Activated B cell treated with CpG ODN at 0.5 μM for 24 hours (primary cell): ENCODE results near the gene PLEKHG3. TPM values are rescaled to one million over a fixed set of nuclear protein-coding genes. Genes with fewer than 3 reads are reported as not detected.

ENCODE experiments used
- ATAC-seq: fragments of 200-7000 bp; cut with Tn5 transposase; one replicate; pipeline ENCODE4 v1.10.0; 2021; ENCODE audit warnings: low read depth, mild to moderate bottlenecking, moderate library complexity
- CTCF ChIA-PET: fragments of 350-600 bp; sonication (Branson Sonifier 250); formaldehyde crosslinking; loops from one replicate; lab custom pipeline; 2021; ENCODE audit warnings: antibody characterized with exemption; lab: Charles Lee
- POLR2A ChIA-PET: fragments of 350-600 bp; sonication (Branson Sonifier 250); formaldehyde crosslinking; loops from one replicate; lab custom pipeline; 2021; ENCODE audit warnings: antibody characterized with exemption; lab: Charles Lee
- DNase-seq: peaks from one replicate; pipeline ENCODE4 v3.0.0; 2022
- H3K27ac Mint-ChIP-seq: one replicate; pipeline ENCODE4 v1.8.0; 2020; ENCODE audit warnings: mixed read lengths
- H3K27me3 Mint-ChIP-seq: one replicate; pipeline ENCODE4 v1.8.0; 2021; ENCODE audit warnings: mixed read lengths
- H3K36me3 Mint-ChIP-seq: one replicate; pipeline ENCODE4 v1.8.0; 2021; ENCODE audit warnings: low read depth, mixed read lengths
- H3K4me1 Mint-ChIP-seq: one replicate; pipeline ENCODE4 v1.8.0; 2021; ENCODE audit warnings: mixed read lengths
- H3K4me3 Mint-ChIP-seq: one replicate; pipeline ENCODE4 v1.8.0; 2020; ENCODE audit warnings: mild to moderate bottlenecking, mixed read lengths
- H3K9me3 Mint-ChIP-seq: one replicate; pipeline ENCODE4 v1.8.0; 2020; ENCODE audit warnings: mixed read lengths
- CTCF ChIP-seq: fragments of 200-600 bp; IDR thresholded peaks from one replicate; pipeline ENCODE4 v1.8.0; 2022; ENCODE audit warnings: antibody characterized with exemption, mild to moderate bottlenecking
- intact Hi-C: fragments of 100-400 bp; cut with micrococcal nuclease; formaldehyde crosslinking; loops from one replicate; pipeline ENCODE4 v1.15.1; 2024
- total RNA-seq: library from RNA; stranded (reverse); gene quantifications from 2 replicates; pipeline ENCODE4 v1.2.3, GENCODE V29; 2022

PLEKHG3 gene
- total RNA-seq, 1 donor from 2014 or later = 0.07 TPM

DNA sequence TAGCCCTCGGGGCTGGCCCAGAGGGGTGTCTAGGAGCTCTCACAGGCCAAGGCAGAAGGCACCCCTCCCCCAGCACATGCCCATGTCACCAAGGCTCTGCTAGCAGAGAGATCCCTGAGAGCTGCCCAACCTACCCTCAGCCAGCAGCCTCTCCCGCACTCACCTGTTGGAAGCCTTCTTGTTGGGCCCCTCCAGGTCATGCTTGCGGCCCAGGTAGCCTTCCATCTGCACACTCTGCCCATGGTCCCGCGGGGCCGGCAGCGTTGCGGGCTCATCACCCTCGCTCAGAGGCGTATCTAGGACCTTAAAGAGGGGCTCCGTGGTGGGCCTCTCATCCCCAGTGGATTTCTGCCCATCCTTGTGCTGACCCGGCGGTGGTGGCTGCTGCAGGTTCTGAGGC is 49.1 kb downstream of the PLEKHG3 start:
- TF ChIP-seq CTCF = no peak
- no peak for DNase-seq
- H3K4me3 Mint-ChIP-seq = no peak overlapping the region
- intact Hi-C loops = no loop called here
- H3K9me3 Mint-ChIP-seq = no peaks in the 10 kb centered on the region
- H3K4me1 Mint-ChIP-seq = no peaks in the 10 kb centered on the region
- CTCF ChIA-PET = no interaction called here
- H3K27ac Mint-ChIP-seq = no peak overlapping the region
- no peaks in the 10 kb centered on the region for H3K36me3 Mint-ChIP-seq
- no peak for ATAC-seq
- H3K27me3 Mint-ChIP-seq = peaks cover 18% of the 10 kb centered on the region
- POLR2A ChIA-PET = no interaction called here

- intact Hi-C loops = no loop called here
- no peak for TF ChIP-seq CTCF
- H3K27ac Mint-ChIP-seq = no peak overlapping the region
- H3K4me3 Mint-ChIP-seq = no peak overlapping the region
- POLR2A ChIA-PET = no interaction called here
- CTCF ChIA-PET = no interaction called here
- no peak for DNase-seq
- H3K36me3 Mint-ChIP-seq = no peaks in the 10 kb centered on the region
- no peaks in the 10 kb centered on the region for H3K9me3 Mint-ChIP-seq
- no peak for ATAC-seq
- peaks cover 19% of the 10 kb centered on the region for H3K27me3 Mint-ChIP-seq
- no peaks in the 10 kb centered on the region for H3K4me1 Mint-ChIP-seq
These were observed 49.8 kb downstream of the PLEKHG3 start for GRCh38 chr14:64753999-64754398.

DNA sequence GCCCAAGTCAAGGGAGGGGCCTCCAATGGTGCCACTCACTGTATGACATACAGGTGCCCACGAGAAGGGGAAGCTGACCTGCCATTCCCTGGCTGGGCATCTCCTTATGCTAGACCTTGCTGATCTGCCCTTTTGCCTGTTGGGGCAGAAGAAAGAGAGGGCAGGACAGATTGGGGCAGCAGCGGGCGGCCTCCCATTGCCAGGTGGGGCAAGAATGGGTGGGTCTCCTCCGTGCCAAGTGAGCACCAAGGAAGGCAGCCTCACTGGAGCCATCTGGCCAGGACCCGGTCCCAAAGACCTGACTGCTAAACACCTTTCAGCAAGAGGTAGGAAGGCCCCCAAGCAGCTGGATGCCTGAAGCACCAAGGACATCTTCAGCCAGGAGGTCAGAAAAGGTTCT is 50.5 kb downstream of the PLEKHG3 start:
- intact Hi-C loops = no loop called here
- no peaks in the 10 kb centered on the region for H3K36me3 Mint-ChIP-seq
- CTCF ChIA-PET = no interaction called here

DNA sequence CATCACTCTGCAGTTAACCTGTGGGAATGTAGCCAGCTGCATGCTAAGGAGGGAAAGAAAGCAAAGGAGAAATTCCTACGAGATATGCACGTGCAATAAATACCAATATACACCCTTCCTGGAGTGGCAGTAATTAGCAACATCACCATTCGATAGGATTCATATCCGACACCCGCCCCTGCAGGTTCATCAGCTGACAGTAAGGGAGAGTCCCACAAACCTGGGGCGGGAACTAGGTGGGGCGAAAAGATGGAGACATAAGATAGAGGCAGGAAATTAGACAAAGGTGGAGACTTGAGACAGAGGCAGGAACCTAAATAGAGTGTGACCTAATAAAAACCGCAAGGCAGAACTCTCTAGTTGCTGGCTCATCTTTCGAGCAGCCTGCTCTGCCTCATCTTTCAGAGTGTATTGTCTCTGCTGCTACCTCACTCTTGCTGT is 51.6 kb downstream of the PLEKHG3 start:
- peaks cover 24% of the 10 kb centered on the region for H3K27me3 Mint-ChIP-seq
- DNase-seq (no peak), ATAC-seq (no peak)
- H3K4me3 Mint-ChIP-seq = no peak overlapping the region
- intact Hi-C loops = no loop called here
- no peak overlapping the region for H3K27ac Mint-ChIP-seq
- H3K4me1 Mint-ChIP-seq = no peaks in the 10 kb centered on the region
- CTCF ChIA-PET = no interaction called here
- no peaks in the 10 kb centered on the region for H3K36me3 Mint-ChIP-seq
- no peak for TF ChIP-seq CTCF
- no peaks in the 10 kb centered on the region for H3K9me3 Mint-ChIP-seq
- POLR2A ChIA-PET = no interaction called here

More for the DNA sequence above, 50.5 kb downstream of the PLEKHG3 start:
- no peak for DNase-seq
- Mint-ChIP-seq H3K4me3 (no peak overlapping the region), H3K27ac (no peak overlapping the region), H3K9me3 (no peaks in the 10 kb centered on the region), H3K4me1 (no peaks in the 10 kb centered on the region), H3K27me3 (peaks cover 19% of the 10 kb centered on the region)
- POLR2A ChIA-PET = no interaction called here
- ATAC-seq = no peak
- no peak for TF ChIP-seq CTCF

- intact Hi-C loops = no loop called here
- Mint-ChIP-seq H3K27ac (no peak overlapping the region), H3K9me3 (no peaks in the 10 kb centered on the region), H3K4me1 (no peaks in the 10 kb centered on the region), H3K27me3 (peaks cover 30% of the 10 kb centered on the region), H3K36me3 (no peaks in the 10 kb centered on the region), H3K4me3 (no peak overlapping the region)
- ChIA-PET POLR2A (no interaction called here), CTCF (no interaction called here)
- no peak for TF ChIP-seq CTCF
- DNase-seq (no peak), ATAC-seq (no peak)
These were observed 52.5 kb downstream of the PLEKHG3 start for GRCh38 chr14:64756712-64757111.
